ENCODE results near the gene ARL6IP1.

The ARL6IP1 gene

GRCh38 chr16:18839555-18839954 is 38.2 kb upstream of the ARL6IP1 start (continued):
- no peak for TF ChIP-seq ZNF830 (tag by site-specific recombination; IDR thresholded peaks at IDR 0.05; ENCODE audit: low read depth)

- Histone ChIP-seq H3K4me1 (ENCODE audit: control insufficient read depth, insufficient read depth, low read length) (no peaks in the 10 kb centered on the region), H3K9me3 (ENCODE audit: control insufficient read depth, insufficient read depth, low read depth, low read length) (no peaks in the 10 kb centered on the region), H3K36me3 (ENCODE audit: control insufficient read depth in 2 of 2, insufficient read depth in 1 of 2, low read length in 2 of 2) (peaks cover 35 to 93% of the 10 kb centered on the region in 2 experiments), H3K4me3 (ENCODE audit: low read depth, low read length) (no peak overlapping the region), H3K27ac (ENCODE audit: extremely low read depth, low read depth, low read length) (no peak overlapping the region)
- ChIA-PET CTCF (interaction anchor here (1.0 to 2.9 kb wide), 2 partner anchors 35 to 133 kb away, joined by 3 to 10 read pairs; partner anchors contain the start of gene ARL6IP1), POLR2A (interaction anchor here (2.2 kb wide), 1 partner anchor 35 kb away, joined by 7 read pairs; the partner anchor contains the start of gene ARL6IP1)
- TF ChIP-seq ZNF664 (tag by site-specific recombination; IDR thresholded peaks at IDR 0.05) (0 out of 2 replicates have a peak, but pooled peaks have one; percentile 38), ZNF48 (tag by site-specific recombination; IDR thresholded peaks at IDR 0.05) (no peak)
Observed at GRCh38 chr16:18836702-18837101, 35.4 kb upstream of the ARL6IP1 start.

- H3K4me1 ChIP-seq (ENCODE audit: control insufficient read depth, insufficient read depth, low read length), result no peaks in the 10 kb centered on the region
- TF ChIP-seq ZNF112 (tag by site-specific recombination; IDR thresholded peaks at IDR 0.05), result no peak
- TF ChIP-seq ZNF660 (tag by site-specific recombination; IDR thresholded peaks at IDR 0.05), result no peak
- TF ChIP-seq ZBTB17 (tag by site-specific recombination; IDR thresholded peaks at IDR 0.05), result no peak
- no peak for TF ChIP-seq ZNF433 (tag by site-specific recombination; IDR thresholded peaks at IDR 0.05; ENCODE audit: low read depth)
- TF ChIP-seq KLF9 (tag by site-specific recombination; IDR thresholded peaks at IDR 0.05; ENCODE audit: low read depth), result no peak
- TF ChIP-seq ZBTB8A (tag by site-specific recombination; IDR thresholded peaks at IDR 0.05), result no peak
- no peak for TF ChIP-seq ZNF19 (tag by site-specific recombination; IDR thresholded peaks at IDR 0.05; ENCODE audit: low read depth)
- TF ChIP-seq ZSCAN4 (tag by site-specific recombination; IDR thresholded peaks at IDR 0.05), result no peak
- TF ChIP-seq ZNF501 (tag by site-specific recombination; IDR thresholded peaks at IDR 0.05), result no peak
- TF ChIP-seq BCL11A (tag by site-specific recombination; IDR thresholded peaks at IDR 0.05; ENCODE audit: low read depth), result no peak
- no peak for TF ChIP-seq ZNF26 (tag by site-specific recombination; IDR thresholded peaks at IDR 0.05)
- no peak for TF ChIP-seq AEBP2 (tag by site-specific recombination; IDR thresholded peaks at IDR 0.05; ENCODE audit: borderline replicate concordance)
- no peak for TF ChIP-seq ZNF202 (tag by site-specific recombination; IDR thresholded peaks at IDR 0.05; ENCODE audit: borderline replicate concordance)
- TF ChIP-seq ZNF423 (tag by site-specific recombination; IDR thresholded peaks at IDR 0.05), result no peak
- CTCF ChIA-PET, result interaction anchor here (2.9 kb wide), 1 partner anchor 33 kb away, joined by 10 read pairs; the partner anchor contains the start of gene ARL6IP1
- H3K9me3 ChIP-seq (ENCODE audit: control insufficient read depth, insufficient read depth, low read depth, low read length), result no peaks in the 10 kb centered on the region
- POLR2A ChIA-PET, result no interaction called here
- no peak overlapping the region for H3K27ac ChIP-seq (ENCODE audit: extremely low read depth, low read depth, low read length)
- H3K36me3 ChIP-seq (ENCODE audit: control insufficient read depth in 2 of 2, insufficient read depth in 1 of 2, low read length in 2 of 2), result peaks cover 25 to 94% of the 10 kb centered on the region in 2 experiments
- H3K4me3 ChIP-seq (ENCODE audit: low read depth, low read length), result no peak overlapping the region
Observed at GRCh38 chr16:18834864-18835263, 33.5 kb upstream of the ARL6IP1 start.
